Measurements from ENCODE around the gene ADGRL4.
"Not testable (repeated sequence)": the region's sequence is repeated elsewhere in the genome, so short reads cannot be mapped to it uniquely, and the experiment has no call there.

DNA sequence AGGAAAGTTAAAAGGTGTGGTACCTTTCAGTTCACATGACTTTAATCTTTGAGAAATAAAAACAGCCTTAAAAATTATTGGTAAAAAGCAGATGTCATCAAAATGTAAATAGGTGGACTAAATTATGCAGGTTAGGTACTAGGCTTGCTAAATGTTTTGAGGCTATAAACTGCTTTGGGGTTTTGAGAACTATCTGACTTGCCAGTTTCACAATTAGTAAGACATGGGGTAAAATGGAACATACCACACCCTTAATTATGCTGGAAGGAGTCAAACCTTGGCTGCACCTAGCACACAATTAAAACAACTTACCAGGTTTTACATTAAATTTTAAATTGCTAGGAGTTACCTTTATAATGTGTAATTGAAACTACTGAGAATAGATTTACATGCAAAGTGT lies 39.4 kb downstream of the ADGRL4 start:
- TF ChIP-seq, protein P1, sequence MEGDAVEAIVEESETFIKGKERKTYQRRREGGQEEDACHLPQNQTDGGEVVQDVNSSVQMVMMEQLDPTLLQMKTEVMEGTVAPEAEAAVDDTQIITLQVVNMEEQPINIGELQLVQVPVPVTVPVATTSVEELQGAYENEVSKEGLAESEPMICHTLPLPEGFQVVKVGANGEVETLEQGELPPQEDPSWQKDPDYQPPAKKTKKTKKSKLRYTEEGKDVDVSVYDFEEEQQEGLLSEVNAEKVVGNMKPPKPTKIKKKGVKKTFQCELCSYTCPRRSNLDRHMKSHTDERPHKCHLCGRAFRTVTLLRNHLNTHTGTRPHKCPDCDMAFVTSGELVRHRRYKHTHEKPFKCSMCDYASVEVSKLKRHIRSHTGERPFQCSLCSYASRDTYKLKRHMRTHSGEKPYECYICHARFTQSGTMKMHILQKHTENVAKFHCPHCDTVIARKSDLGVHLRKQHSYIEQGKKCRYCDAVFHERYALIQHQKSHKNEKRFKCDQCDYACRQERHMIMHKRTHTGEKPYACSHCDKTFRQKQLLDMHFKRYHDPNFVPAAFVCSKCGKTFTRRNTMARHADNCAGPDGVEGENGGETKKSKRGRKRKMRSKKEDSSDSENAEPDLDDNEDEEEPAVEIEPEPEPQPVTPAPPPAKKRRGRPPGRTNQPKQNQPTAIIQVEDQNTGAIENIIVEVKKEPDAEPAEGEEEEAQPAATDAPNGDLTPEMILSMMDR (IDR thresholded peaks at IDR 0.05; ENCODE audit: low read length), result not testable (repeated sequence)
- TF ChIP-seq EZH2 (optimal IDR thresholded peaks at IDR 0.05; ENCODE audit: low read depth, low read length); EZH2phosphoT487 (IDR thresholded peaks at IDR 0.05; ENCODE audit: low read length): not testable (repeated sequence)

Measured in MM.1S (cell line).